ENCODE data around the gene HDAC4.

The HDAC4 gene

GRCh38 chr2:239129147-239129920, 271.5 kb downstream of the HDAC4 start:
- no peak for DNase-seq

- no peak for DNase-seq
These were observed 272.1 kb downstream of the HDAC4 start for GRCh38 chr2:239128706-239129105.

- no peak for DNase-seq
These were observed 273.3 kb downstream of the HDAC4 start for GRCh38 chr2:239127513-239127912.

- no peak for DNase-seq
These were observed 274.8 kb downstream of the HDAC4 start for GRCh38 chr2:239125726-239126675.

- DNase-seq: no peak
These were observed 276.5 kb downstream of the HDAC4 start for GRCh38 chr2:239124152-239124899.

GRCh38 chr2:239122421-239123110, 278.3 kb downstream of the HDAC4 start:
- no peak for DNase-seq

- DNase-seq: no peak
These were observed 279.2 kb downstream of the HDAC4 start for GRCh38 chr2:239121600-239122012.

GRCh38 chr2:239120664-239121063, 280.2 kb downstream of the HDAC4 start:
- DNase-seq: no peak

GRCh38 chr2:239119346-239120126, 281.3 kb downstream of the HDAC4 start:
- no peak for DNase-seq

- DNase-seq: no peak
These were observed 282.1 kb downstream of the HDAC4 start for GRCh38 chr2:239118675-239119211.

GRCh38 chr2:239118264-239118663, 282.6 kb downstream of the HDAC4 start:
- DNase-seq: no peak

GRCh38 chr2:239117831-239118230, 283.0 kb downstream of the HDAC4 start:
- DNase-seq: no peak

GRCh38 chr2:239116456-239117246, 284.2 kb downstream of the HDAC4 start:
- DNase-seq: no peak

GRCh38 chr2:239115616-239116015, 285.2 kb downstream of the HDAC4 start:
- DNase-seq: no peak

GRCh38 chr2:239114616-239115265, 286.1 kb downstream of the HDAC4 start:
- DNase-seq: no peak

GRCh38 chr2:239114119-239114581, 286.7 kb downstream of the HDAC4 start:
- DNase-seq: no peak

GRCh38 chr2:239113615-239114014, 287.2 kb downstream of the HDAC4 start:
- no peak for DNase-seq

- no peak for DNase-seq
These were observed 287.6 kb downstream of the HDAC4 start for GRCh38 chr2:239113171-239113570.

- no peak for DNase-seq
These were observed 288.6 kb downstream of the HDAC4 start for GRCh38 chr2:239112127-239112774.
